CD4-positive, alpha-beta T cell treated with Interleukin-4 for 1 hour (primary cell): ENCODE results near the gene ST7.

Experiments used
- DNase-seq, 2 donors: peaks; one replicate each; pipeline ENCODE4 v3.0.0-alpha.2; 2020 to 2022

The ST7 gene

DNA sequence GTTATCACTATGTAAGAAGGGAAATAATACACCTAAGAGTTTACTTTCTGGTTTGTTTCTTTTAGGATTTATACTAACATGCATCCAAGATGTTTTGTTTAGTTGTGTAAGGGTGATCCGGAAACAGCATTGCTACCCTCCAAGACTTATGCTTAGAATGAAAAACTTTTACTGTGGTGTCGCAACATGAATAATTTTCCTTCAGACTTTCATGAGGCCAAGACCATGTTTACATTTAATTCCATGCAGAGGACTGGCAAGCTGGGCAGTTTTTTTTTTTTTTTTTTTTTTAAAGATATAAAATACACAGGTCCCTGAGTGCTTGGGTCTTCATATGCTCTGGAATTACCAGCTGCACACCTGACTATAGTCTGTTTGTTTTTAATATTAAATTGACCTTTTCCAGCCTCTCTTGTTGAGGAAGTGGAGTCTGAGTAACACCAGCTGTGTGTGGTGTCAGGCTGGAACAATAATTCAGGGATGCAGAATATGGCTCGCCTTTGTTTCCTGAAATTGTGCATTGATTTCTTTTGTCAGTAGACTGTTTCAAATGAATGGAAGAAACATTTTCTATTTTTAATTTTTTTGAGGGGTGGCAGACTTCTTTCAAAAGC lies 81.7 kb downstream of the ST7 start:
- DNase-seq, result no peak

DNA sequence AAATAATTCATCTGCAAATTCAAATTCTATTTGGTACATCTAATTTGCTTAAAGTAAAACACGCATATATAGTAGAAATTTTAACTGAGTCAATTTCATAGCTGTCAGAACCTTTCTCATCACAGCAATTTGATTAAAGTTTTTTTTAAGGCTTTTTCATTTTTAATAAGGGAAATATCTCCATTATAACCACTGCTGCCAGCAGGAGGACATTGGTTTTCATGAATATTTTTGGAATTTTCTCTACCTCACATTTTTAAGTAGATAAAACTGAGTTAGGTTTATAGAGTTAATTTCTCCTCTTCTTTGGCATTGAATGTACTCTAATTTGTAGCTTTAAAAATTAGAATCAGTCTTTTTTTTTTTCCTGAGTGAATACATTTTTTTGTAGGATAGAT lies 82.2 kb downstream of the ST7 start:
- no peak for DNase-seq

DNA sequence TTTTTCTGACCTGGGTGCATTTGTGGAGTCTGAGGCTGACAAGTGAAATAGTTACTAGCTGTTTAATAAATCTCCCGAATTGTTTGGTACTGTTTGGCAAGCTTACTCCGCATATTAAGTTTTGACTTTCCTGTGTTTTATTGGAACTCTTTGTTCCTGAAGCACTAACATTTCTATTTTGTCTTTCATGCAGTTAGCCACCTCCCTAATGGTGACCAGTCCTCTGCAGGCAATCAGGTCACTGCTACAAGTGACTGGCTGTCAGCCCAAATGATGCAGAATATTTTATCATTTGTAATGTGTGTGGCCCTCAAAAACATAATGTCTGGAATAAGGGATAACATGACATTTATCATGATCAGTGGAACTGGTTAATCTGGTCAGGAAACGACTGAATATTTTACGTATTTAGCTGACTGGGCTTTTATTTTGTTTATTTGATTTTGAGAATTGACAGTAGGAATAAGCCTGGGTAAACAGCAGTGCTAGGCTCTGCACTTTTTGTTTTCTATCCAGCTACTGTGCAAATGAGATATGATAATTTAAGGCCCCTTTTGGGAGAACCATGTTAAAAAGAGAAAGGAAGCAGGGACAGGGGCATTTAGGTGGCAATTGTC lies 82.9 kb downstream of the ST7 start:
- no peak for DNase-seq

DNA sequence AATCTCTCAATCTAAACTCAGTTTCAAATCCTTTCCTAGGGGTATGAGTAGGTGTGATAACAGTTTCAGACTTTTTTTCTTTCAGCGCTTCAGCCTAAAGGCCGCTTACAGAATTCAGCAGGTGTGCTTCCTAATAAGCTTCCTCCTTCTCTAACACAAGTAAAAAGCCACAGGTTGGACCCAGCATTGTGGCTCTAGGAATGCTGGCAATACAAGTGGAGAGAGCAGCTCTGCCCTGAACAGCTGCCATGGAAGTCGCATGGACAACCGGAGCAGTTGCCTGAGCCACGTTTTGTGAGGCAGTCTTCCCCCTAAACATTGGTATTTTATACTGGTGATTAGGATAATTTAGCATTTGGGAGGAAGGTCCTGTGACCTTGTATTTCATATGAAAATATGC lies 83.5 kb downstream of the ST7 start:
- DNase-seq, result no peak

DNA sequence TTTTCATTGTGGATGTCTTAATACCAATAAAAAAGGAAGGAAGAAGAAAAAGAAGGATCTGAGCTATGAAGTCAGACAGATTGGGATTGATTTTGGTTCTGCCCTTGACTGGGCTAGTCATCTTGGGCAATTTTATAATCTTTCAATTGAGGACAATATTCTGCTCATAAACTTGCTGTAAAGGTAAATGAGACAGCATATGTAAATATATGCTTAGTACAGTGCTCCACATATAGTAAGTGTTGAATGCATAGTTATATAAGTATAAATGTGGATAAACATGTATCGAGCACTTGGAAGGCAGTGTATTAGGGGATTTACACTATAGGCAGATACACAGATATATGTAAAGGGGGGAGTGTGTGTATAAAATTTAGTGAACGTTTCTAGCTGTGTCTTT lies 85.1 kb downstream of the ST7 start:
- DNase-seq, result no peak

DNA sequence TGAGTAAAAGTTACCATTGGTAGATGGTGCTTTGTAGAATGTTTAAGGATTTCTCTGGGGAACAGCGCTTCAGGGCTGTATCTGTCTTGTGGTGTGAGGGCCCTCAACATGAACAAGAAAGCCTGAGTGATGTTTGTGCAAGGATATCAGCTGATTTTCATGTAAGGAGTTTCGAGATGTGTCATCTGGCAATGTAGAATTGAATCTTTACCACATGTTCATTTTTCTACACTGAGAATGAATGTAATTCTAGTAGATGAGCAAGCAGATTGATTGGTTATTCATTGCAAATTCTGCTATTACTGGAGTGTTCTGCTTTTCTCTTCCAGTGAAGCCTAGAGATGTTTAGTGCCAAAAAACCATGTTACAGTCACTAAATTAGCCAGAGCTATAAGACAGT lies 87.7 kb downstream of the ST7 start:
- DNase-seq, result no peak

DNA sequence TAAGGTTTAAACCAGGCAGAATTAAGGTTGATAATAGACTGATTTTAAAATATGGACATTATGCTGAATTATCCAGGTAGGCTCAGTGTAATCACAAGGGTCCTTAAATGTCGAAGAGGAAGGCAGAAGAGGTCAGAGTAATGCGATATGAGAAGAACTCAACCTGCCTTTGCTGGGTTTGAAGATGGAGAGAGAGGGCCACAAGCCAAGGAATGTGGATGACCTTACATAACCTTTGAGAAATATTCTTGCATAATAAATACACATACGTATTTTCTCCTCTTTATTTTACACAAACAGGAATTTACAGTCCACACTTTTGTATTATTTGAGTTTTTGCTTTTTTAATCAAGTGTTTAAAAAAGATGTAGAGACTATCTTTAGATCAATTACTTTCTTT lies 88.5 kb downstream of the ST7 start:
- no peak for DNase-seq

DNA sequence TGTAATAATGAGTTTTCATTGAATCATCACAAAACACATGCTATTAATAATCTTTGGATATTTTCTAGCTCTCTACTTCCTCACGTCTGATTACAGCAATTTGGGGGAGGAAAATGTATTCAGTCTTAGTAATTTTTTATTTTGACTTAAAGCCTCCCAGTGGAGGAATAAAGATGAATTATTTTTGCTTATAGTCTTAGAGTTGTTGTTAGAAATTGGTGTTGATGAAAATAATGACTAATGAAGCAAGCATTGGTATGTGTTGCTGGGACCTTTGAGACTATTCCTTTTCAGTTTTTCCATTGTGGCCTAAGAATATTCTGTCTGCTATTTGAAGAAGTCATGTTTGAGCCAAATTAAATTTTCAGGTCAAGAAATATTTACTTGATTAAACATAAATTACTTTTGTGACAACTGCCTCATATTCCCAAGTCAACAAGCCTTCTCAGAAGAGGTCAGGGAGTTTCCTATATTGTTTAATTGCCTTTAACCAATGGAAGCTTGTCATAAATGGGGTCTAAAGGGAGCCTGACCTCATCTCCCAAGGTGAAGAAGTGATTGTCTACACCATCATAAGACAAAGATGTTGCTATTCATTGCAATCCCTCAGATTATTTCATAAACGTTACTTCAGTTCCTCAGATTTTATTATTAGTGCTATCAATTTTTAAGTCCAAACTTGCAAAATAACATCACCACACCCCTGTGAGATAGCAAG lies 90.0 kb downstream of the ST7 start:
- no peak for DNase-seq

DNA sequence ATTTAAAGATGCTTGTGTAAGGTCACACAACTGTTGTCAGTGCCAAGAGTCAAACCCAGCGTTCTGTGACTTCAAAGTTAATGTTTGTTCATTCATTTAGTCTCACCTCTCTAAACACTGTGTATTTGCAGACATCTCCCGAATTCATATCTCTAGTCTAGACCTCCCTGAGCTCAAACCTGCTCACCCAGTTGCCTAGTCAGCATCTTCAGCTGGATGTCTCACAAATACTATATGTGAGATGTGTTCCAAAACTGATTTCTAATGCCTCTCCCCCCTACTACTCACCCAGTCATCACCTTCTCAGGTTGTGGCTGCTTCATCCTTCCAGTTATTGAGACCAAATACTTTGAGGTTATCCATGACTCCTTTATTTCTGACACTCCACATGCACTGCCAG lies 91.4 kb downstream of the ST7 start:
- no peak for DNase-seq

DNA sequence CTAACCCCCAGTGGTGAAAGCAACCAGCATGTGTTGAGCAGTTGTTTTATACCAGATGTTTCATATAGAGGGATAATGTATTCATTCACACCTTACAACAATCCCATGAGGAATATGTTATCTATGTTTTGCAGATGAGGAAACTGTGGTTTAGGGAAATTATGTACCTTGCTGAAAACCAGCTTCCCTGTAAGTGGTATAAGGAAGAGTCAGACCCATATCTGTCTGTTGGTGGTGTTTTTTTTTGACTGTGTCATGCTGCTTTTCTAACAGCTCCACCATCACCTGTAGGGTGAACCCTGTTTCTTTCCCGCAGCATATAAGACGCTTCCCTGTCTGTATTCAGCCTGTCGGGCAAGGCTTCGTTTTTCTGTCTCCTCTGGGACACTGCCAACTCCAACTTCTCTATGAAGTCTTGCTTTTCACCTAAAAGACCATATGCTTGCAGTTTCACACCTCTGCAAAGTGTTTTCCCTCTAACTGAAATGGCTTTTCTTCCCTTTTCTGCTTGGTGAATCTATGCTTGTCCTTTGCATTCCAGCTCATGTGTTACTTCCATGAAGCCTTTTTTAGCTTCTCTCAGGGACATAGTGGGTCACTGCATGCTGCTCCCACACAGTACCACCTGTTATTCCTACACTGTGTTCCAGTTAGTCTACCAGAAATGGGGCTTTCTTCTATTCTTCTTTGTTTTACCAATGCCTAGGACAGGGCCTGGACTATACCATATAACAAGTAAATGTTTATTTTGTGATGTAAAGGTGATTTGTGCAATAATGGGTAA lies 92.8 kb downstream of the ST7 start:
- no peak for DNase-seq

DNA sequence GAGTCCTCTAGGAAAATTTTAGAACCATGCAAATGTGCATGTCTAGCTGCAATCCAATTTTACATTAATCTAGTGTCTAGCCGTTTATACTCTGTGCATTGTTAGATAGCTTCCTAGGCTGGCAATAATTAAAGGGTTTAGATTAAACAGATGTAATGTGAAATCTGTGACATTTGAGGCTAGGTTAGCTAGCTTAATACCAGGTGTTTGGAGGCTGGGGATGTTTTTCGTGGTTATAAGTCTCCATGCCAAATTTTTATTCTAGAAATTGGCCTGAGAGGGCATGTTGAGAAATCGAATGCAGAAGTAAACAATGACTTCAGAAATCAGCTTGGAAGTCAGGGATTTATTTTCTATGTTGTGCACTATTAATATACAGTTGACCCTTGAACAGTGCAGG lies 94.2 kb downstream of the ST7 start:
- no peak for DNase-seq

DNA sequence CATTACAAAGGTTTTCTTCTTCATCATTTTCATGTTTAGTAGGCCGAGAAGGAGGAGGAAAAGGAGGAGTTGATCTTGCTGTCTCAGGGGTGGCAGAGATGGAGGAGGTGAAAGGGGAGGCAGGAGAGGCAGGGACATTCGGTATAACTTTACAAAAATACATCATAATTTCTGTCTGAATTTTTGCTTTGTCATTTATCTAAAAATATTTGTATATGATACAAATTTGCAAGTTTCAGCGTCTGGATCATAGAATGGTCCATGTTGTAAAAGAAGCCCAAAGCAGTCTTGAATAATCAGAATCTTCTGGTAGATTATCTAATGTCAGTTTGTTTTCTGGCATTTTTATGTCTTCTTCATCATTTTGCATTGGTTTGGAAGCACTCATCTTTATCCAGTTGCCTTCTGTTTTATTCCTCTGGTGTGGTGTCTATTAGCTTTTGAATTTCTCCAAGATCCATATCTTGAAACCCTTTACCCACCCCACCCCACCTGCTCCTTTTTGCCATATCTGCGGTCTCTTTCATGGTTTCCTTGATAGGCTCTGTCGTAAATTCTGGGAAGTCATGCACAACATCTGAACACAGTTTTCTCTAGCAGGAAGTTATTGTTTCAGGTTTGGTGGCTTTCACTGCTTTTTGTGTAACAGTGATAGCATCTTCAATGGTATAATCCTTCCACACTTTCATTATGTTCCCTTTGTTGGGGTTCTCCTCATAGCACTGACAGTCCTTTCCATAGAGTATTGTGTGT lies 95.0 kb downstream of the ST7 start:
- no peak for DNase-seq

DNA sequence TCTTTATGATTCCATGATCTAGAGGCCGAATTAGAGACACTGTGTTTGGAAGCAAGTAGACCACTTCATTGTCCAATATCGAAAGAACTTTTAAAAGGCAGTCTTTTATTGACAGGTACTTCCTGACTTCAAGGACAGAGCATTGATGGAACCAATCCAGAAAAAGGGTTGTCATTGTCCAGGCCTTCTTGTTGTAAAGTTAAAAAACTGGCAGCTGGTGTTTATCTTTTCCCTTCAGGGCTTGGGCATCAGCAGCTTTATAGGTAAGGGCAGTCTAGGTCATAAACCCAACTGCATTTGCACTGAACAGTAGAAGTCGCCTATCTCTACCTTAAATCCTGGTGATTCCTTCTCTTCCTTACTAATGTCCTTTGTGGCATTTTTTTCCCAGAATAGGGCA lies 95.6 kb downstream of the ST7 start:
- DNase-seq, result no peak

DNA sequence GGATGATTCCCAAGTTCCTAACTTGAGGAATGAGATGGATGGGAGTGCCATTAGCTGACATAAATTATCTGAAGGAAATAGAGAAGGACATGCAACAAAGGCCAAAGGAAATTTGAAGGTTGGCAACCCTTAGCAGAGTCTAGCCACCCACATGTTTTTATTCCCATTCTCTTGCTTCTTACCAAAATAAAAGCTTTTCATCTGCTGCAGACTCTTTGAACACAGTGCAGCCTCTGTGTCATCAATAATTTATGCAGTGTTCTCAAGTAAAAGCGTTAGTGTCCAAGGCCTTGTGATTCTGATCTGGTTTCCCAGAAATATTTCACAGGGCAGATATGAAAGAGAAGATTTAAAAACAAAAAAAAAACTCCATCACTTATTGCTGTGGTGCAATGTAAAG lies 98.5 kb downstream of the ST7 start:
- no peak for DNase-seq

DNA sequence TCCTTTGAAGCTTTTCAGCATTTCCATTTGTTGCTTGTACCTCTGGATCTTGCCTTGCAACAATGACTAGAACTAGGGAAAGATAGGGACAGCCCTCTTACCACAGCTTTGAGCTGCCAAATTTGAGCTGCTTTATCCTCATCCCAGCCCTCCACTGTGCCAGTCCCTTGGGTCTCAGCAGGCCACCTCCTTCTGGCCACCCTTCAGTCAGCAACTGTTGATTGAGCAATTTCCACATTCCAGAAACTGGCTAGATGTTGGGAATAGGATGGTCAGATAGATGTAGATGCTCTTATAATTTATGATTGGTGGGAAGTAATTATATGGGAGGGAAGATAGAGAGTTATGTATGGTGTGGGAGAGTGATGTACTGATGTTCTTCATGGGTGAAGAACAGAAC lies 100.1 kb downstream of the ST7 start:
- DNase-seq, result no peak

DNA sequence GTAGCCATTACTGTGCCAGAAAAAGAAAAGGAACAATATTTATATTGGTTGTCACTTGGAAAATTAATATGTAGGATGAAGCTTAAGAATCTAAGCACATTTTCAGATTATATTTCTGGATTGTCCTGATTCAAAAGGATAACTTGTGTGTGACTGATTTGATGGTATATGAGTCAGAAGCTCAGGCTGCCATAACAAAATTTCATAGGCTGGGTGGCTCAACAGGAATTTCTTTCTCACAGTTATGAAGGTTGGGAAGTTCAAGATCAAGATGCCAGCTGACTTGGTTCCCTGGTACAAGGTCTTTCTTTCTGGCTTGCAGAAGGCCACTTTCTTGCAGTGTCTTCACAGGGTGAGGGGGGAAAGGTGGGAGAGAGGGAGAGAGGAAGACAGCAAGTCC lies 108.5 kb downstream of the ST7 start:
- no peak for DNase-seq

DNA sequence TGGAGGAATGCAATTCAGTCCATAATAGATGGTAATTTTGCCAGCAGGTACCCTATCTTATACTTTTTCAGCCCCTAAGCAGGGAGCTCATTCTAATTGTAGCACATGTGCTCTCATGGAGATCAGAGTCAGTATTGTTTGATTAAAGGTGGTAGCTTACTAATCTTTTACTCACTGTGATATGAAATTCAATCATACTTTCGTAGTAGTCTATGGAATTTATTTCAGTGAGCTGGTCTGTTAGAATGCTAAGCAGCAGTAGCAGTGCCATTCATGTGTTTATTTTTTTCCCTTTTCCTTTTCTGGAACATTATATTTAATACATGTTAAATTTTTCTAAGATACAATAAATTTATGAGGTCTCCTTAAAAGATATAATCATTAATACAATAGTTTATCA lies 109.0 kb downstream of the ST7 start:
- no peak for DNase-seq

DNA sequence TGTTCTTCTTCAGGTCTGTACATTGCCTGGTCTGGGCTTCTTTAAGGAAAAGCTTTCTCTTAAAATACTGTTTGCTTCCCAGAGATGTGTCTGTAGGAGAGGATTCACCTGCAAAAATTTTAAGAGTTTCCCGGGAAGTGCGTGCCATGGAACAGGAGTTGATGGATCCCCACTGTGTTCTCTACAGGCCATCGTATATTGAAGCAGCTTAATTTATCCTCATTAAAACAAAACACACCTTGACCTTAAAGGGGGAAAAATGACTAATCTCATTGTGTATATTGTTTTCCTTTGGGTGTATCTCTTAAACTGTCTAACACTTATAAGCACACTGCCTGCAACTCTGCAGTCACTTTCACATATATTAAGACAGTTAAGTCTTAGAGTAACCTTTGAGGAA lies 111.4 kb downstream of the ST7 start:
- DNase-seq, result no peak

DNA sequence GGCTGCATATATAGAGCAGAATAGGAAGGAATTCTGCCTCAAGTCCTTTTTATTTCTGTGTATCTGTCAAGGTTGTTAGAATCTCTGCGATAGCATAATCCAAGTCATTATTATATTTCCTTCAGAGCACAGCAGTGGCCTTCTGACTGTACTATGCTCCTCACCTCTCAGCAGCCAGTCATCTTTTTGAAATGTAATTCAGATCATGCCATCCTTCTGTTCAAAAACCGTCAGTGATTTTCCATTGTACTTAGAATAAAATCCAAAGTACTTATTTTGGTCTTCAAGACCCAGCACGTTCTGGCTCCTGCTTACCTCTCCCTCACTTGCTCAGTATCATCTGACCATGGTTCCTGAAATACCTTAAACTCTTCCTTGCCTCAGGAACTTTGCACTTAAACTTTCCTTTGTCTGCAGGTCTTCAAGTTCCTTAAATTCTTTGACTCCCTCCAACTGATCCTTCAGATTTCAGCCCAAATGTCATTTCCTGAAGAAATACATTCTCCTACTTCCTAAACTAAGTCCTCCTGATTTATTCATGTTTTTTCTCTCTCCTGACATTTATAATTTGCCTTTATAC lies 112.4 kb downstream of the ST7 start:
- no peak for DNase-seq

DNA sequence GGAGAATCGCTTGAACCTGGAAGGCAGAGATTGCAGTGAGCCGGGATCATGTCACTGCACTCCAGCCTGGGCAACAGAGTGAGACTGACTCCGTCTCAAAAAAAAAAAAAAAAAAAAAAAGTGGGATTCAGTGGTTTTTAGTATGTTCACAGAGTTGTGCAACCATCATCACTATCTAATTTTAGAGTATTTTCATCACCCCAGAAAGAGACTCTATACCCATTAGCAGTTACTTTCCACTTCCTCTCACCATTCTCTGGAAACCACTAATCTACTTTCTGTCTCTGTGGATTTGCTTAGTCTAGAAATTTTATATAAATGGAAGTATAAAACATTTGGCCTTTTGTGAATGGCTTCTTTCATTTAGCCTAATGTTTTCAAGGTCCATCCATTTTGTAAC lies 113.4 kb downstream of the ST7 start:
- DNase-seq, result no peak

DNA sequence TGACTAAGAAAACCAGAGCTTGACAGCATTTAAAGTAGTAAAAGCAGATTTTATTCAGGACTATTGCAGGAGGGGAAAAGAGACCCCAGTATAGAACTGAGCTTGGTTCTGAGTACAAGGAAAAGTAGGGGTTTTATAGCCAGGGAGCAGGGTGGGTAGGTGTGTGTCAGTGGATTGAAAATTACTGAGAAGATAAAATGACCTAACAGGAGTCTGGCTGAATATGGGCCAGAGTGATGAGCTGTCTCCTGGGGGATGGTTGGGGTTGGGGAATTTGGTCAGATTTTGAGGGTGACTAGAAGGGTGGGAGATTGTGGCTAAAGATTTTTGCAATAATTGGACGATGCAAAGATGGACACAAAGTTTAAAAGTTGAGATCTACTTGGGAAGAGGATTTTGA lies 114.0 kb downstream of the ST7 start:
- DNase-seq, result no peak

DNA sequence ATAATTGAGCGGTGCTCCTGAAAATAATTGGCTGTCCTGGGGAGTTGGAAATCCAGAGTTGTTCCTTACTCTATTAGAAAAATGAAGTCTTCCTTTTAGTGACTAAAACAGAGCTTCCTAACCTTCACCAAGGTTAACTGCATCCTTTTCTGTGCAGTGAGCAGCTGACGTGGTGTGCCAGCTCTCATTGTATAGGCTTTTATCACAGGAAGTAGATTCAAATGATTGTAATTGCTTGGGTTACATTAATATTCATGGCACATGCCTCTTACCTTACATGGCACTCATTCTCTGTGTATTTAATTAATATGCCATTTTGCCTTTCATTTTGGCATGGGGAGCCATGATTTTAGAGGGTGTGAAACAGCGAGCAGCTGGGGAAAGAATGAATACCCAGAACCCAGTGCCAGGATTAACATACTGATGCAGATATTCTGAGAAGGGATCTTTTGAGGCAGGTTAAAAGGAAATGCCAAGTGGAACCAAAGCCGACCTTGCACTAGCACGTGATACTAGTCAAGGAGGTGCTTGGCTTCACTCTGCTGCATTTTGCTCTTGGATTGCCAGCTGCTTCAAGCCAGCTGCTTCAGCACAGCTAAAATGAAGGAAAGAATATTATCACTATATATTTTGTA lies 115.3 kb downstream of the ST7 start:
- DNase-seq, result no peak
